Endothelial cell of umbilical vein (primary cell): Measurements from ENCODE around the gene LDLRAD4.

ENCODE experiments used
- EZH2 ChIP-seq: IDR thresholded peaks from 2 replicates; pipeline ENCODE4 v1.6.1; 2012; ENCODE audit warnings: borderline replicate concordance, low read depth, mild to moderate bottlenecking, moderate library complexity, low read length, inconsistent platforms; ENCODE audit not compliant: severe bottlenecking
- POLR2A ChIP-seq: IDR thresholded peaks from 2 replicates; pipeline ENCODE4 v1.6.1; 2012; ENCODE audit warnings: low read depth, mild to moderate bottlenecking, control low read depth, low read length
- POLR2AphosphoS5 ChIP-seq: IDR thresholded peaks from 2 replicates; pipeline ENCODE4 v1.6.1; 2012; ENCODE audit warnings: low read depth, mild to moderate bottlenecking, control low read depth, low read length, moderate library complexity; ENCODE audit not compliant: insufficient read depth
- TF ChIP-seq, protein P1 (sequence below), 2 donors: IDR thresholded peaks; 1 replicate in 1 of 2; 2 replicates in 1 of 2; pipeline ENCODE4 v1.5.1; 2011; ENCODE audit warnings: low read length in 2 of 2, mild to moderate bottlenecking in 2 of 2, moderate library complexity in 2 of 2, control low read depth in 1 of 2, inconsistent platforms in 1 of 2, low read depth in 1 of 2; ENCODE audit not compliant: insufficient read depth in 1 of 2; ENCODE audit errors: extremely low read depth in 1 of 2

DNA sequence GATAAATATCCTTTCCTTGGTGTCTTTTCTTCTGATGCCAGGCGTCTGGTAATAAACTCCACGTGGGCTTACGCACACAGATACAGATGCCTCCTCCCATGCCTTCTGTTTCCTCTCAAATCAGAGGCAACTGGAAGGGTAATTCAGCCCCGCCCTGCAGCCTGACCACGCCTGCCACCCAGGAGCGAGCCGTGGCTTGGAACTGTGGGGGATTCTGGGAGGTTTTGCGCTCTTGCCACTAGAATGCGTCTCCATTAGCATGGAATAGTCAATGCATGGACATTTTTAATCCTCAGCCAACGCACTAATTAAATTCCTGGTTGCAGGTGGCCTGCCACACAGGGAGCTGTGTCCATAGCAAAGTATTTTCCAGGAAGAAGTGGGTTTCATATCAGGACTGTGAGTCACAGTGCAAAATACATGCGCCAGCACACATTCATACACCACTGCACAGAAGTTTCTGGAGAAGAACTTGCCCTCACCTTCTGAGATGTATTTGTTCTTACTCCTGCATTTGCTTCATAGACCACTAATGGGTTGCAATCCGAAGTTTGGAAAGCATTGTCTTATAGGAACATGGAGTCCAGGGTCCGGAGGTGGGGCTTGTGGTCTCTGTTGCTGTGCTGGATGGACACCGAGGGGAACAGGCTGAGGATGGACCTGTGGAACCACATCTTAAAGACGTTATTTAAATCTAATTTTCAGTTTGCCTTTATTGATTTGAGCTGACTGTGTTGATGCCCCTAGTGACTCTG, 151.4 kb downstream of the LDLRAD4 start:
- TF ChIP-seq, protein P1, sequence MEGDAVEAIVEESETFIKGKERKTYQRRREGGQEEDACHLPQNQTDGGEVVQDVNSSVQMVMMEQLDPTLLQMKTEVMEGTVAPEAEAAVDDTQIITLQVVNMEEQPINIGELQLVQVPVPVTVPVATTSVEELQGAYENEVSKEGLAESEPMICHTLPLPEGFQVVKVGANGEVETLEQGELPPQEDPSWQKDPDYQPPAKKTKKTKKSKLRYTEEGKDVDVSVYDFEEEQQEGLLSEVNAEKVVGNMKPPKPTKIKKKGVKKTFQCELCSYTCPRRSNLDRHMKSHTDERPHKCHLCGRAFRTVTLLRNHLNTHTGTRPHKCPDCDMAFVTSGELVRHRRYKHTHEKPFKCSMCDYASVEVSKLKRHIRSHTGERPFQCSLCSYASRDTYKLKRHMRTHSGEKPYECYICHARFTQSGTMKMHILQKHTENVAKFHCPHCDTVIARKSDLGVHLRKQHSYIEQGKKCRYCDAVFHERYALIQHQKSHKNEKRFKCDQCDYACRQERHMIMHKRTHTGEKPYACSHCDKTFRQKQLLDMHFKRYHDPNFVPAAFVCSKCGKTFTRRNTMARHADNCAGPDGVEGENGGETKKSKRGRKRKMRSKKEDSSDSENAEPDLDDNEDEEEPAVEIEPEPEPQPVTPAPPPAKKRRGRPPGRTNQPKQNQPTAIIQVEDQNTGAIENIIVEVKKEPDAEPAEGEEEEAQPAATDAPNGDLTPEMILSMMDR (IDR thresholded peaks at IDR 0.05; ENCODE audit: extremely low read depth in 1 of 2, insufficient read depth in 1 of 2, low read depth in 1 of 2, low read length in 2 of 2): no peak
- TF ChIP-seq EZH2 (no peak), POLR2AphosphoS5 (no peak), POLR2A (no peak)
